ES-I3 (cell line): ENCODE measurements around the gene XKRX.

ENCODE experiments used
- H3K36me3 ChIP-seq: 2 replicates; pipeline ENCODE4 v1.6.1; 2013; ENCODE audit warnings: mild to moderate bottlenecking, low read length, control low read depth, moderate library complexity; ENCODE audit not compliant: insufficient read depth
- H3K4me1 ChIP-seq: 2 replicates; pipeline ENCODE4 v1.6.1; 2013; ENCODE audit warnings: mild to moderate bottlenecking, control low read depth, low read length; ENCODE audit not compliant: insufficient read depth
- H3K9ac ChIP-seq: 2 replicates; pipeline ENCODE4 v1.6.1; 2013; ENCODE audit warnings: low read depth, mild to moderate bottlenecking, low read length, moderate library complexity
- H3K9me3 ChIP-seq: 2 replicates; pipeline ENCODE4 v1.6.1; 2013; ENCODE audit warnings: mild to moderate bottlenecking, low read length, moderate library complexity; ENCODE audit not compliant: control insufficient read depth, insufficient read depth

Gene XKRX

GRCh38 chrX:100928660-100929613 is at the start of gene XKRX:
TSS of gene XKRX (minus strand) at chrX:100928917. CDS start at chrX:100928304, 613 bp downstream.
- no peaks in the 10 kb centered on the region for H3K9me3 ChIP-seq
- peak within 1 kb of the TSS; percentile 68 for H3K9ac ChIP-seq
- no peaks in the 10 kb centered on the region for H3K4me1 ChIP-seq
- H3K36me3 ChIP-seq = no peaks in the 10 kb centered on the region

- Histone ChIP-seq H3K4me1 (no peaks in the 10 kb centered on the region; the same call in 1 of the 2 replicates), H3K9ac (no peak overlapping the region), H3K36me3 (no peaks in the 10 kb centered on the region)
Measured at GRCh38 chrX:100976211-100976610, 47.5 kb upstream of the XKRX start.

GRCh38 chrX:100975212-100975611 is 46.5 kb upstream of the XKRX start:
- H3K36me3 ChIP-seq = no peaks in the 10 kb centered on the region
- no peaks in the 10 kb centered on the region for H3K4me1 ChIP-seq
- H3K9me3 ChIP-seq = no peaks in the 10 kb centered on the region
- no peak overlapping the region for H3K9ac ChIP-seq

More at GRCh38 chrX:100976211-100976610, 47.5 kb upstream of the XKRX start:
- H3K9me3 ChIP-seq = no peaks in the 10 kb centered on the region

- Histone ChIP-seq H3K4me1 (no peaks in the 10 kb centered on the region), H3K9me3 (no peaks in the 10 kb centered on the region), H3K9ac (no peak overlapping the region), H3K36me3 (no peaks in the 10 kb centered on the region)
Measured at GRCh38 chrX:100973411-100973810, 44.7 kb upstream of the XKRX start.

- no peaks in the 10 kb centered on the region for H3K9me3 ChIP-seq
- no peak overlapping the region for H3K9ac ChIP-seq
- no peaks in the 10 kb centered on the region for H3K36me3 ChIP-seq
- H3K4me1 ChIP-seq = no peaks in the 10 kb centered on the region
Measured at GRCh38 chrX:100969936-100970335, 41.2 kb upstream of the XKRX start.

GRCh38 chrX:100969408-100969807 is 40.7 kb upstream of the XKRX start, which contains the start of gene ARL13A:
TSS of gene ARL13A (plus strand) at chrX:100969708. CDS start at chrX:100973690, 3,982 bp downstream.
- H3K36me3 ChIP-seq = no peaks in the 10 kb centered on the region
- H3K9me3 ChIP-seq = no peaks in the 10 kb centered on the region
- H3K4me1 ChIP-seq = no peaks in the 10 kb centered on the region
- H3K9ac ChIP-seq = no peak within 1 kb of the TSS

GRCh38 chrX:100964362-100964761 is 35.6 kb upstream of the XKRX start:
- Histone ChIP-seq H3K9ac (no peak overlapping the region), H3K4me1 (no peaks in the 10 kb centered on the region), H3K36me3 (no peaks in the 10 kb centered on the region), H3K9me3 (no peaks in the 10 kb centered on the region)

- no peaks in the 10 kb centered on the region for H3K4me1 ChIP-seq
- H3K9ac ChIP-seq = no peak overlapping the region
- no peaks in the 10 kb centered on the region for H3K36me3 ChIP-seq
- H3K9me3 ChIP-seq = no peaks in the 10 kb centered on the region
Measured at GRCh38 chrX:100962811-100963210, 34.1 kb upstream of the XKRX start.

- no peaks in the 10 kb centered on the region for H3K36me3 ChIP-seq
- H3K4me1 ChIP-seq = peaks cover 14% of the 10 kb centered on the region
Measured at GRCh38 chrX:100948557-100948956, 19.8 kb upstream of the XKRX start.

GRCh38 chrX:100946299-100946927 is 17.7 kb upstream of the XKRX start:
- no peaks in the 10 kb centered on the region for H3K9me3 ChIP-seq
- peaks cover 14% of the 10 kb centered on the region for H3K4me1 ChIP-seq
- no peaks in the 10 kb centered on the region for H3K36me3 ChIP-seq
- no peak overlapping the region for H3K9ac ChIP-seq

More at GRCh38 chrX:100948557-100948956, 19.8 kb upstream of the XKRX start:
- Histone ChIP-seq H3K9ac (no peak overlapping the region), H3K9me3 (no peaks in the 10 kb centered on the region)

- Histone ChIP-seq H3K9me3 (no peaks in the 10 kb centered on the region), H3K36me3 (no peaks in the 10 kb centered on the region), H3K4me1 (peaks cover 14% of the 10 kb centered on the region)
Measured at GRCh38 chrX:100944601-100945000, 15.9 kb upstream of the XKRX start.

GRCh38 chrX:100939333-100939732 is 10.6 kb upstream of the XKRX start:
- no peaks in the 10 kb centered on the region for H3K36me3 ChIP-seq
- H3K9ac ChIP-seq = no peak overlapping the region
- no peaks in the 10 kb centered on the region for H3K4me1 ChIP-seq
- H3K9me3 ChIP-seq = no peaks in the 10 kb centered on the region

More at GRCh38 chrX:100944601-100945000, 15.9 kb upstream of the XKRX start:
- no peak overlapping the region for H3K9ac ChIP-seq

- Histone ChIP-seq H3K36me3 (no peaks in the 10 kb centered on the region), H3K4me1 (no peaks in the 10 kb centered on the region), H3K9ac (no peak overlapping the region), H3K9me3 (no peaks in the 10 kb centered on the region)
Measured at GRCh38 chrX:100935767-100936166, 7.0 kb upstream of the XKRX start.

GRCh38 chrX:100931925-100932285 is 3.2 kb upstream of the XKRX start:
- no peaks in the 10 kb centered on the region for H3K4me1 ChIP-seq
- H3K36me3 ChIP-seq = no peaks in the 10 kb centered on the region
- no peak overlapping the region for H3K9ac ChIP-seq
- H3K9me3 ChIP-seq = no peaks in the 10 kb centered on the region
